ENCODE results near the gene MAPK7.
A peak's percentile ranks its signal among the peaks of the same experiment; 100 is the strongest.

Gene MAPK7

DNA sequence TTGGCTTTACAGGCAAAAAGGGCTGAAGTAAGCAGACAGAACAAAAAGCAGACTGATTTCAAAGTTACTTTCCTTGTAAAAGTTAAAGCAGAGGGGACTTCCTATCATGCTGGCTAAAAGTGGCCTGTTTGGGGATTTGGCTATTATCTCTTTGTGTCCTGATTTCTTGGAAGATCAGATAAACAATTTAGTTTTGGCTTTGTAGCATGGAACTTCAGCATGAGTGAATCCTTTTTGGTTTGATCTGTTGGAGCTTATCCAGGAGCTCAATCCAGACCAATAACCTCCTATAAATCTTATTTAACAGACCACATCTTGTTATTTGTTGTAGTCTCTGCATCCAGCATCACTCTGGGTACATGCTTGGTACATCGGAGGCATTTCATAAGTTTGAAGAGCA, 23.9 kb downstream of the MAPK7 start:
- no peak for DNase-seq

DNA sequence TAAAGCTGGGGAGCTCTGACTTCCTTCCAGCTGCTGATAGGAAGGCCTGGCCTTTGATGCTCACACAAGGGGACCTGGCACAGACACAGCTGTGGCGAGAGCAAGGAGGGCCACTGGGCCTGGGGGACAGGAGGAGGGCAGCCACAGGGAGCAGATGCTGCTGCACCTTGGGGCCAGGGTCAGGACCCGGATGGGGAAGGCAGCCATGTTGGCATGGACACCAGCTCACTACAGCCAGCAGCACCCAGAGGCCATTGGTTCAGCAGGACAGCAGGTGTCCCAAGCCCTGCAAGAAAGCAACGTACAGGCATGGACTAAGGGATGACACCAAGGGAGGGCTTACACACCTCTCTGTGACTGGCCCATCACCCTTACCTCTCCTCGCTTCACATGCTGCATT, 24.7 kb downstream of the MAPK7 start:
- DNase-seq = no peak

DNA sequence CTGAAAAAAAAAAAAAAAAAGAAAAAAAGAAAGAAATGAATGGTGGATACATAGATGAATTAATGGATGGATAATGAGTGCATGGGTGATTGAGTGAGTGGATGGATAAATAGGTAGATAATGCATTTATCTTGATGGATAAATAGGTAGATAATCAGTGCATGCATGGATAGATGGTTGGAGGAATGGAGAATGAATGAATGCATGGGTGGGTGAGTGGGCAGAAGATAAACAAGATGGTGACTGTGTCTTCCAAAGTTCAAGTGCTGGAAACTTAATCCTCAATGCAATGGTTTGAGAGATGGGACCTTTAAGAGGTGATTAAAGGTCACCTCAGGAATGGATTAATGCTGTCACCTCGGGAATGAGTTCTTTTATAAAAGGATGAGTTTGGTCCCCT, 26.0 kb downstream of the MAPK7 start:
- no peak for DNase-seq

DNA sequence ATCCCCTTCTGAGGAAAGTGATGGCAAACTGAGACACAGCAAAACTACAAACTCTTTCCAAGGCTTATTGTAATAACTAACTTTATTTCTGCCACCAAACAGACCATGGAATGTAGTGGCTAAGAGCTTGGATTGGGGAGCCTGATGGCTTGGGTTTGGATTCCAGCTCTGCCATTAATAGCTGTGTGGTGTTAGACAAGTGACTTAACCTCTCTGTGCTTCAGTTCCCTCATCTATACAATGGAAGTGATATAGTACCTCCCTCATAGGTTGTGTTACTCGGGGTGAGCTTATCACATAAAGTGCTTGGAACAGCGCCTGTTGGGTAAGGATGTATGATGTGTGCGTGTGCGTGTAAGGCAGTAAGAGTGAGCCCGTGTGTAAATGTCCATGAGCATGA, 26.8 kb downstream of the MAPK7 start:
- DNase-seq = no peak

DNA sequence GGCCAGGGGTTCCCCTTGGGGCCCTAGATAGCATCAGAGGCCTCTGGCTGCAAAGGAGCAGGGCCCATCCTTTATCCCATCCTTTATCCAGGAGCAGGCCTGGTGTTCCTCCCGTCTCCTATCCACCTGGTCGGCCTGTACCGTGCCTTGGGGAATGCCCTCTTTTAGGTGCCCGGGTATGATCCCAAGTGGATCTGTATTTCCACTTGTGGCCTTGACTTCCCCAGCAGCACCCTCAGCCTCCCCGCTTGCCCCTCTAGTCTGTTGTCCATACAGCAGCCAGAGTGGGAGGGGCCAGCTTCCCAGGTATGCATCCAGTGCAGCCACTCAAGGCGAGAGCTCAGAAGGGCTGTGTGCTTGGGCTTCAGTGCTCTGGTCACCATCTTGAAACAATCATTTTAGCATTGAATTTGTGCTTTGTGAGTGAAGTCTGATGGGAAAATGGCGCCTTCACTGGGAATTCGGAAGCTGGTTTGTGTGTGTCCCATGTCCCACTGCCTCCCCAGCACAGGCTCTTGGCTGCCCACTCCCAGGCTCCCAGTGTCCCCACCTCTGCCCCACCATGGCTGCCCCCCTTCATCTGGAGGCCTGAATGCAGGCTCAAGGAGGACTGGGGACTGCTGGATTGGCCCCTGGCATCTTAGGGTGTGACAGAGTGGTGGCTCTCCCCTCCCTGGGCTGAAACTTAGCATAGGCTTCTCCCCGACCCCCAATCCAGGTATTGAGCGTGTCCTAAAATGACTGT, 29.5 kb downstream of the MAPK7 start:
- no peak for DNase-seq

DNA sequence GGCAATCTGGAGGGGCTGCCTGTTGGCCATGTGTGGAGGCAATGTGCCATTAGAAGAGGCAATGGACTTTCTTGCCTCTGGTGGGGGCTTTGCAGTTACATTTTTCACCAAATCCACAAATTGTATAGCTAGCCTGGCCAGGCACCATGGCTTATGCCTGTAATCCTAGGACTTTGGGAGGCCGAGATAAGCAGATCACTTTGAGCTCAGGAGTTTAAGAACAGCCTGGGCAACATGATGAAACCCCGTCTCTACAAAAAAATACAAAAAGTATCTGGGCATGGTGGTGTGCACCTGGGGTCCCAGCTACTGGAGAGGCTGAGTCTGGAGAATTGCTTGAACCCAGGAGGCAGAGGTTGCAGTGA, 30.0 kb downstream of the MAPK7 start:
- DNase-seq = no peak

DNA sequence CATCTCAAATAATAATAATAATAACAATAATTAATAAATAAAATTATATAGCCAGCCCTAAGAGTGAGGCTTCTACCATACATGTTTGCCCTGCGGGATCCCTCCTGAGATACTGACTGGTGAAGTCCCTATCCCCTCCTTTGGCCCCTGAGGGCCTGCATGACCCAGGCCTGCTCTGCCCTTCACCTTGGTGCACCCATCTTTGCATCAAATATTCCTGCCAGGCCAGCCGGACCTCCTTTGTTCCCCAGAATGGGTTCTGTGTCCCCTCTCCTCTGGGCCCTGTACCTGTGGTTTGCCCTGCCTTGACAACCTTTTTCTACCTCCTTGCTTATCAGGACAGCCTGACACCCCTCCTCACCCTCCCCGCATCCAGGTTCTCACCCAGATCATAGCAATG, 30.8 kb downstream of the MAPK7 start:
- DNase-seq = no peak

DNA sequence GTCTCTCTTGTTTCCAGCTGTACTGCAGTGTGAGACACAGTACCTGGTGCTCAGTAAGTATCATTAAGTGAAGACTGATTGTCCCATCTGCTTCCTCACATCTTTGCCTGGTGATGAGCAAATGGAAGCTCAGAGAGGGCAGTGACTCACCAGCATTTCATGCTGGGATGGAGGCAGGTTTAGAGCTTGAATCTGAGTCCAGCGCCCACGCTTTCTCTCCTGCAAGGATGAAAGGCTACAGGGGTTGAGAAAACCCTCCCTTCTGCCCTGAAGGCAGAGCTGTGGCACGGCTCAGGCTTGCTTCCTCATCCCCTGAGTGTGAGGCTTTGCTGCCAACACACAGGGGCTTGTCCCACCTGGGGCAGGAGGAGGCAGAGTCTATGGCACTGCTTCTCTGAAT, 31.2 kb downstream of the MAPK7 start:
- no peak for DNase-seq

DNA sequence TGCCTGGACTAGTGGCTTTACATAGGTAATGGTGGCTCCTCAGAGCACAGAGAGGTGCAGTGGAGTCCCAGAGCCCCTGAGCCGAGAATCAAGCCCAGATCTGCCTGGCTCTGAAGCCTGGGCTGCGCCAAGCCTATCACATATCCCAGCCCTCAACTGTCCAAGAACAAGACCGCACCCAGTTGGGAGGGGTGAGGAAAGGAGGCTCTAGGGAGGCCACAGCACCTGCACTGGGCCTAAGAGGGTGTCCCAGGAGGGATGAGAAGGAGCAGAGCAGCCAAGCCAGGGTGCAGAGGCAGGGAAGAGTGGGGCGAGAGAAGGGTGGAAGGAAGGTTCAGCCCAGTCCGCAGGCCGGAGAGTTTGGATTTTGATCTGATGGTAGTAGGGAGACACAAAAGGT, 31.8 kb downstream of the MAPK7 start:
- no peak for DNase-seq

DNA sequence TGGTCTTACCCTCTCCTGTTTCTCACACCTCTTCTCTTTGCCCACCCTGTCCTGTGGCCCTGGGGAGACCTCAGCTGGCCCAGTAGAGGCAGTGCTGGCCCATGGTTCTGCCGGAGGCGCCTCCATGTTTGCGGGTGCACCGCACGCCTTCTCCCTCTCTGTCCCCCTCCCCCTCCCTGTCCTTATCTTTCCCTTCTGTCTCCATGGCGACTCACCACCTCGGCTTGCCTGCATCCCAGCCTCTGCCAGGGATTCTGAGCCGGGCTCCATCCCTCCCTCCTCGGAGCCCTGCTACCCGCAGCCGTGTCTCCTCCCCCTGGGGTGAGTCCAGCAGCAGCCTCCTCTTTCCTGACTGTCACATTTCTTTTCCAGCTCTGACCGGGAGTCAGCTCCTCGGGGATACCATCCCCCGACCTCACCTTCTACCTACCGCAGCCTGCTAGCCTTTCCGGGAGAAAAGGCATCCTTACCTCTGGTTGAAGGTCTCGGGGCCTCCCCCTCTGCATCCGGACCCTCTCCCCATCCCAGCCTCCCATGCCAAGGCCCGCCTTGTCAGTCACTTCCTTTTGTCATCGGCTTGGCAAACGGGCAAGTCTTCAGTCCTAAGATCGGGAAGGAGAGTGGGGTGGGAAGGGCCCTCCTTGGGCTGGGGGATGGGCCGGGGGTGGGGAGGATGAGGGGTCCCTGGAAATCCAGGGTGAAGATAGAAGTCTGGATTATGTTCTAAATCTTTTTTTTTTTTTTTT, 32.8 kb downstream of the MAPK7 start, which contains the start of gene RNF112:
Gene RNF112, plus strand, starts transcription at position 358 of the 746 bp plus-strand sequence. Its CDS starts 177 bp downstream, at position 535.
- peak; percentile 42 for DNase-seq

DNA sequence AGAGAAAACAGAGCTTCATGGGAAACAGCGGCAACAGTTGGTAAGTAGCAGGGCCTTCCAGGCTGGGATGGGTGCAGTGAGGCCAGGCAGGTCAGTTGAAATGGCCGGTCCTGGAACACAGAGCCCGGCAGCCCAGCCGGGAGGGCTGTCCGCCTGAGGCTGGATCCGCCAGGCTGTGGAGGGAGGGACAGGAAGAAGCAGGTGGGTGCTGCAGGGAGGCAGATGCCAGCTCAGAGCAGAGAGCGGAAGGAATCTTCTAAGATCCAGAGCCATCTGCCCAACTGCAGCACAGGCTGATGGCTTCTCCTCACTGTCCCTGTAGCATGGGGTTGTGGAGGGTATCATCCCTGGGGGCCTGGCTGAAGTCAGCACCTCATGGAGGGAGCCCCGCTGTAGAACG, 33.3 kb downstream of the MAPK7 start:
- peak; percentile 45 for DNase-seq

DNA sequence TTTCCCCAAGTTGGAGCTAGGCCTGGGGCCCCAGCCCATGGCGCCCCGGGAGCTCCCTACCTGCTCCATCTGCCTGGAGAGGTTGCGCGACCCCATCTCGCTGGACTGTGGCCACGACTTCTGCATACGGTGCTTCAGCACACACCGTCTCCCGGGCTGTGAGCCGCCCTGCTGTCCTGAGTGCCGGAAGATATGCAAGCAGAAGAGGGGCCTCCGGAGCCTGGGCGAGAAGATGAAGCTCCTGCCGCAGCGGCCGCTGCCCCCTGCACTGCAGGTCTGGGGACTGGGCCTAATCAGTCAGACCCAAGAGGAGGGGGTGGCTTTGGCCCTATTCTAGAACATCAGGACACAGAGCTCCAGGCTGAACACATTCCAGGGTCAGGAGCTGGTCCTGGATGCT, 34.2 kb downstream of the MAPK7 start:
- no peak for DNase-seq

DNA sequence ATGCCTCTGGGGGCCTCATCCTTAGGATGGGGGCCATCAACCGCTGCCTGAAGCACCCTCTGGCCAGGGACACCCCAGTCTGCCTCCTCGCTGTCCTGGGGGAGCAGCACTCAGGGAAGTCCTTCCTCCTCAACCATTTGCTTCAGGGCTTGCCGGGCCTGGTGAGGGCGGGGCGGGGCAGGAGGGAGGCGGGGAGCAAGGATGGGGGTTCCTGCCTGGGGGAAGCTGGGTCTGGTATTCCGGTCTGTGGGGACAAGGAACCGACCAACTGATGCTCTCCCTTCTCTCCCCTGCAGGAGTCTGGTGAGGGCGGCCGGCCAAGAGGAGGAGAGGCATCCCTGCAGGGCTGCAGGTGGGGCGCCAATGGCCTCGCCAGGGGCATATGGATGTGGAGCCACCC, 34.7 kb downstream of the MAPK7 start:
- DNase-seq = no peak

DNA sequence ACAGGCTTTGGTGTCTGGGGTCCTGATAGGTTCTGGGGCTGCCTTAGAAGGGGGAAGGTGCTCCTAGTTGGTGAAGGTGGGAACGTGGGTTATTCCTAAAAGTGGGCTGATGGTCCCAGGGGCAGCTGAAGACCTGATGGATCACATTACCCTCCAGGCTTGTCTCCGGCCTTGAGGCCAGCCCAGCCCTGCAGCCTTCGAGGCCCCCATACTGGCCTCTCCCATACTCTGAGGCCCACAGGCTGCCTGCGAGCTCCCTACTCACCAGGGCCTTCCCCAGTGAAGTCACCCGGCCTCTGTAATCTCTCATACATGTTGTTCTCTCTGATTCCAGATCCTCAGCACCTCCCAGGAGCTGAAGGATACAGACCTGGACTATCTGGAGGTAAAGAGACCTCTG, 35.5 kb downstream of the MAPK7 start:
- DNase-seq = no peak

DNA sequence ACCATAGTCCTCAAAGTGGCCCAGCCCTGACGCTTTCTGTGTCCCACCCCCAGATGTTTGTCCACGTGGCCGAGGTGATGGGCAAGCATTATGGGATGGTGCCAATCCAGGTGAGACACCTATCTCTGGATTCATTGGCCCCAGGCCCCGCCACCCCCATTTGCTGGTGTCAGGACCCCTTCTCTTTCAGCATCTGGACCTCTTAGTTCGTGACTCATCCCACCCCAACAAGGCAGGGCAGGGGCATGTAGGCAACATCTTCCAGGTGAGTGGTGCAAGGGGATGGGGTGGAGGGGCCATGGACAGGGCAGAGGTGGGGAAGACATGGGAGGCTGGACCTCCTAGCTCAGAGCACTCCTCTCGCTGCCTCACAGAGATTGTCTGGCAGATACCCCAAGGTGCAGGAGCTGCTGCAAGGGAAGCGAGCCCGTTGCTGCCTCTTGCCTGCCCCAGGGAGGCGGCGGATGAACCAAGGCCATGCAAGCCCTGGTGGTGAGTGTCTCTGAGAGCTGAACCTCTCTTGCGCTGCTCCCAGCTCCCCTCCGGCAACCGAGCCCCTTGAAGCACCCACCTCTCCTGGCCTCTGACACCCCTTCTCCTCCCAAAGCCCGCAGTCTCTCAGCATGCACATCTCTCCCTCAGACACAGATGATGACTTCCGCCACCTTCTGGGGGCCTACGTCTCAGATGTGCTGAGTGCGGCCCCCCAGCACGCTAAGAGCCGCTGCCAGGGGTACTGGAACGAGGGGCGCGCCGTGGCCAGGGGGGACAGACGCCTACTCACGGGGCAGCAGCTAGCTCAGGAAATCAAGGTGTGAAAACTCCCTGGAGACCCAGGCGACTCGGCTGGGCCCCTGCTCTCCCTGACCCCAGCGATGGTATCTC, 36.3 kb downstream of the MAPK7 start:
- no peak for DNase-seq

DNA sequence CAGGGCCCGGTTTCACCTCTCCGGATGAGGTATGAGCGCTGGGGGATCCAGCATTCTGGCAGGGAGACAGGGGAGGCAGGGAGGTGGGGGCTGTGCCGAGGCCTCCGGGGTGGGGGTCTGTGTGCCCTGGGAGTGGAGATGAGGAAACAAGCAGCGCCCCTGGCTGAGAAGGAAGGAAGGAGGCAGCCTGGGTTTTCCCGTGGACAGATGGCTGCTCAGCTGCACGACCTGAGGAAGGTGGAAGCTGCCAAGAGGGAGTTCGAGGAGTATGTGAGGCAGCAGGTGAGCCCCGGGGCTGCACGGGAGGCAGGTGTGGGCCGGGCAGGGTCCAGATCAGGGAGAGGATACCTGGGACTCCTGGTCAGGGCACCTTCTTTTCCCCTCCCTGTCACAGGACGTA, 37.0 kb downstream of the MAPK7 start:
- DNase-seq = no peak

DNA sequence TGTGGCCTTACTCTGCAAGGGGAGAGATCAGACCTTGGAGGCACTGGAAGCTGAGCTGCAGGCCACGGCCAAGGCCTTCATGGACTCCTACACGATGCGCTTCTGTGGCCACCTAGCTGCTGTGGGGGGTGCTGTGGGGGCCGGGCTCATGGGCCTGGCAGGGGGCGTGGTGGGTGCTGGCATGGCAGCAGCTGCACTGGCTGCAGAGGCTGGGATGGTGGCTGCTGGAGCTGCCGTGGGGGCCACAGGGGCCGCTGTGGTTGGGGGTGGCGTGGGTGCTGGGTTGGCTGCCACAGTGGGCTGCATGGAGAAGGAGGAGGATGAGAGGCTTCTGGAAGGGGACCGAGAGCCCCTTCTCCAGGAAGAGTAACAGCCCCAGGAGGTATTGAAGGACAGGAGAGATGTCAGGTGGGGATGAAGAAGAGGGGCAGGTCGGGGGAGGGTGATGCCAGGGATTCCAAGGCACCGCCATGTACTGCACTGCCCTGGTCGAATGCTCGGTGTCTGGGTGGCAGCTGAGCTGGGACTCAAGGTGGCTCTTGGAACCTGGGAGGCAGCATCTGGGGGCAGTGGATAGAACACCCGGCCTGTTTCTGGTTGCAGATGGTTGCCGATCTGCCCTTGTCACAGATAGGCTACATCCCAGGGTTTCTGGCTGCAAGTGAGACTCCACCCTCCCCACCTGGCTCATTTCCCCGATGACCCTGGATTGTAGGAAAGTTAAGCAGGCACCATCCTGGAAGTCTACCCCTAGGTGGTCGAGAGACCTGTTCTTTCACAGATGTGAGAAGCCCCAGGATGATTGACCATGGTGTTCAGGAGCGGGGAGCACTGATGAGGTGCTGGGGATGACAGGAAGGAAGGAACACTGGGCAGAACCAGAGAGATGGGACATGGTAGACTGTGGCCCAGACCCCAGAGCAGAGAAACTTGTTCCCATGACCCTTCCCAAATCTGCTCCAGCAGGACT, 37.8 kb downstream of the MAPK7 start:
- DNase-seq = no peak

DNA sequence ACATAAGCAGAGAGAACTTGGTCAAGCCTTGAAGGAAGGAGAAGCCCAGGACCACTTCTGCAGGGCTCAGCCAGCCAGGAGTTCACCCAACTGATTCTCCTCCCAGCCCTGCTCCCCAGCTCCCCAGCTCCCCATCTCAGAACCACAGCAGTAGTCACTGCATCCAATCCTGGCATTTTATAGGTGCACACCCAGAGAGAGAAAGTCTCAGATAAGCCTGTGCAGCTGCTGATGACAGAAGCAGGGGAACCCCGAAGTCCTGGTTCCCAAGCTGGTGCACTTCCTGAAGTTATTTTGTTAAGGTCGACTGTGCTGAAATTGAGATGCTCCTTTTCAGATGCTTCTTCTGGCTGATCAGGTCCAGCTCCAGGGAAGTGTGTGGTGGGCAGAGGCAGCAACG, 39.3 kb downstream of the MAPK7 start:
- DNase-seq = no peak

DNA sequence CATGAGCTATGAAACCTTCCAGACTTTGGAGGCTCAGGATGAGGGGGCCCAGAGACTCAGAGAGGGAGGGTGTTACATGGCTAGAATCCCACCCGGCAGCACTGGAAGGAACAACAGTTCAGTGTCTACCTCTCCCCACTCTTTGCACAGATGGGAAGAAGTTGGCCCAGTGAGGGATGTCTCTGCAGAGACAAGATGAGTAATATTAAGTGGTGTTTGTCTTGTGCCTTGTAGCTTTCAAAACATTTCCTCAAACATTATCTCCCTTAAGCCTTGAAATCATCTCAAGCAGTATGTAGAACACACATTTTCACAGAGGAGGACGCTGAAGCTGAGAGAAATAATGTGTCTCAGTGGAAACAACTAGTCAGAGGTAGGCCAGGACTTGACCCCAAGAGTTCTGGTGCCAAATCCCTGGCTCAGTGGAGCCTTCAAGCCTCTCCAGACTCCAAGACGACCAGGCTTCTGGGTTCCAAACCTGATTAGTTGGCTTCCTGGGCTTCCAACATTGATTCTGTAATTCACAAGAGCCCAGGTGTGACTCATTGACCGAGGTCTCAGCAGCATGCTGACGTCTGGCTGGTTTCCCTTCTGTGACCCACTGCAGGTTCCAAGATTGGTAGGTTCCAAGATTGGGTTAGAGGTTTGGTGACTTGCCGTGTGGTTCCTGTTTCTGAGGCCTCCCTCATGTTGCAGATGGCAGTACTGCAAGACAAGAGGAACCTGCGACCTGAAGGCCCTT, 40.1 kb downstream of the MAPK7 start:
- no peak for DNase-seq

DNA sequence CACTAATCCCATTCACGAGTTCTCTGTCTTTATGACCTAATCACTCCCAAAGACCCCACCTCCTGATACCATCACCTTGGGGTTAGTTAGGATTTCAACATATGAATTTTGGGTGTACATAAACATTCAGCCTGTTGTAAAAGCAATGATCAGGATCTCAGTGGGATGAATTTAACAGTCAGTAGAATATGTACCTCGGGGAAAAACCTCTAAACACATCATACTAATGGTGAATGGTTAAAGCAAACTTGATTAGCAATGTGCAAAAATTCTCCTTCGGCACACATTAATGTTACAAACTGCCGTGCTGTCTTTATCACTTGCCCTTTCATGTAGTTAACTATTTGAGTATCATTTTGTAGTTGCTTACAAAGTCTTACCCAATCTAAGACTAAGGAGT, 42.9 kb downstream of the MAPK7 start:
- no peak for DNase-seq

DNA sequence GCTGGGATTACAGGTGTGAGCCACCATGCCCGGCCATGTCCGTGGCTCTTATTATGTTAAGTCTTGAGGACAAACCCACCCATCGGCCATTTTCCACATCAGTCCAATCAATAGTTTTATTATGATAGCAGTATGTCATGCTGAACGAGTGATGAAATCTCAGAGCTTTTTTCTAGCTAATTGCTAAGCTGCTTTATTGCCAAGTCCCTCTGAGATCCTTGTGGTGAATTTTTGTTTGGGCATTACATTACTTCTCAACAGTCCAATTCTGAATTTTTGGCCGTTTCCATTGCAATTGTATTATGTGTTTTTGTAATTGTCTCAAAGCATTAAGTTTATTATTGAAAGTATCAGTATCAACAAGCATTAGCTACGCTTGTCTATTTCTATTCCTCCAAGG, 43.6 kb downstream of the MAPK7 start:
- no peak for DNase-seq

Measured in NCI-H1694 (cell line).